ENCODE data around the gene STAB2.

GRCh38 chr12:103757248-103757647 lies 170.2 kb downstream of the STAB2 start:
- TF ChIP-seq POLR2A (IDR thresholded peaks at IDR 0.05) = no peak
- TF ChIP-seq, protein P1, sequence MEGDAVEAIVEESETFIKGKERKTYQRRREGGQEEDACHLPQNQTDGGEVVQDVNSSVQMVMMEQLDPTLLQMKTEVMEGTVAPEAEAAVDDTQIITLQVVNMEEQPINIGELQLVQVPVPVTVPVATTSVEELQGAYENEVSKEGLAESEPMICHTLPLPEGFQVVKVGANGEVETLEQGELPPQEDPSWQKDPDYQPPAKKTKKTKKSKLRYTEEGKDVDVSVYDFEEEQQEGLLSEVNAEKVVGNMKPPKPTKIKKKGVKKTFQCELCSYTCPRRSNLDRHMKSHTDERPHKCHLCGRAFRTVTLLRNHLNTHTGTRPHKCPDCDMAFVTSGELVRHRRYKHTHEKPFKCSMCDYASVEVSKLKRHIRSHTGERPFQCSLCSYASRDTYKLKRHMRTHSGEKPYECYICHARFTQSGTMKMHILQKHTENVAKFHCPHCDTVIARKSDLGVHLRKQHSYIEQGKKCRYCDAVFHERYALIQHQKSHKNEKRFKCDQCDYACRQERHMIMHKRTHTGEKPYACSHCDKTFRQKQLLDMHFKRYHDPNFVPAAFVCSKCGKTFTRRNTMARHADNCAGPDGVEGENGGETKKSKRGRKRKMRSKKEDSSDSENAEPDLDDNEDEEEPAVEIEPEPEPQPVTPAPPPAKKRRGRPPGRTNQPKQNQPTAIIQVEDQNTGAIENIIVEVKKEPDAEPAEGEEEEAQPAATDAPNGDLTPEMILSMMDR (IDR thresholded peaks at IDR 0.05) = no peak

Data from right lobe of liver (tissue), 4 donors.